ENCODE measurements around the gene MAP3K9.

The MAP3K9 gene

GRCh38 chr14:70685474-70686197 lies 123.7 kb downstream of the MAP3K9 start:
- DNase-seq: no peak

- DNase-seq: no peak
Measured at GRCh38 chr14:70683983-70684382, 125.3 kb downstream of the MAP3K9 start.

GRCh38 chr14:70680748-70681147 lies 128.6 kb downstream of the MAP3K9 start:
- DNase-seq: no peak

- DNase-seq: no peak
Measured at GRCh38 chr14:70677341-70677740, 132.0 kb downstream of the MAP3K9 start.

Data from stimulated activated CD4-positive, alpha-beta T cell treated with anti-CD3 and anti-CD28 coated beads, Interleukin-12 subunit alpha, Interleukin-12 subunit beta, amount 100 ng/mL, for 4 hours (primary cell).